Ovary (tissue), 9 donors: ENCODE measurements around the gene SHISA7. TPM values are rescaled to one million over a fixed set of nuclear protein-coding genes. Genes with fewer than 3 reads are reported as not detected.
A peak's percentile ranks its signal among the peaks of the same experiment; 100 is the strongest.
"Not testable (repeated sequence)": the region's sequence is repeated elsewhere in the genome, so short reads cannot be mapped to it uniquely, and the experiment has no call there.

Experiments
- DNase-seq, 5 donors: peaks; one replicate each; pipeline ENCODE4 v3.0.0-alpha.2; 2019 to 2020
- H3K27ac ChIP-seq, 2 donors: fragments of 200-600 bp; one replicate each; pipeline versions ENCODE4 v1.5.1 to v1.8.0; 2019 to 2022
- H3K27me3 ChIP-seq: fragments of 200-600 bp; one replicate; pipeline ENCODE4 v1.8.0; 2022
- H3K36me3 ChIP-seq: fragments of 200-600 bp; sonication (generic); one replicate; pipeline ENCODE4 v1.5.1; 2019
- H3K4me1 ChIP-seq: one replicate; pipeline ENCODE4 v1.8.1; 2013; ENCODE audit warnings: mild to moderate bottlenecking, moderate library complexity; ENCODE audit not compliant: insufficient read depth
- H3K4me3 ChIP-seq: fragments of 200-600 bp; sonication (generic); one replicate; pipeline ENCODE4 v1.5.1; 2017
- H3K9me3 ChIP-seq, 2 donors: fragments of 200-600 bp in 1 of 2; sonication (generic) in 1 of 2; one replicate each; pipeline versions ENCODE4 v1.5.1 to v1.8.1; 2013 to 2019; ENCODE audit warnings: mild to moderate bottlenecking in 1 of 2, moderate library complexity in 1 of 2
- CTCF ChIP-seq, 3 donors: fragments of 450-650 bp in 2 of 3; fragments of 200-600 bp in 1 of 3; IDR thresholded peaks; one replicate each; pipeline versions ENCODE4 v1.5.1 to v1.8.0; 2016 to 2022; ENCODE audit warnings: antibody characterized with exemption in 3 of 3, mild to moderate bottlenecking in 1 of 3
- EP300 ChIP-seq: sonication (generic); formaldehyde crosslinking; IDR thresholded peaks from one replicate; pipeline ENCODE4 v1.6.1; 2017; ENCODE audit warnings: antibody characterized with exemption
- POLR2A ChIP-seq: fragments of 450-650 bp; IDR thresholded peaks from one replicate; pipeline ENCODE4 v1.6.1; 2017; ENCODE audit warnings: antibody characterized with exemption, mild to moderate bottlenecking, moderate library complexity
- WGBS, 3 donors: extraction: QIAGEN DNeasy Blood & Tissue Kit in 1 of 3; methylation state at CpG; one replicate each; pipeline versions ENCODE4 v1.1.5 to v1.1.7; 2013 to 2017; 5-methylcytosine and 5-hydroxymethylcytosine counted together
- intact Hi-C, 4 donors: fragments of 100-400 bp; cut with DNase I; formaldehyde crosslinking; loops; one replicate each; pipeline versions ENCODE4 v1.11.0 to v1.15.1; 2022 to 2023
- polyA plus RNA-seq, 2 donors: library from polyadenylated mRNA; stranded (reverse); fragments of 200-250 nt in 1 of 2; fragments of 350-450 nt in 1 of 2; fragmentation: Illumina TruSeq in 1 of 2; extraction: RNeasy Lipid Tissue Mini Kit (QIAGEN cat#74804) in 1 of 2; gene quantifications; one replicate each; pipeline ENCODE4 v1.2.3, GENCODE V29; 2013 to 2014
- total RNA-seq, 7 donors: library from RNA; depleted of rRNA in 2 of 7; stranded (reverse); fragments of >200 nt in 2 of 7; fragmentation: NEBNext Ultra II Directional in 3 of 7; extraction: Animal tissue kit (Norgen Biotek cat#: 25700) in 3 of 7; gene quantifications; one replicate each; pipeline versions ENCODE4 v1.1.0 to v1.2.4, GENCODE V29; 2016 to 2023
- donor health status: DM: no; HTN: no; CAD: no; lungs with moderate emphysema.
- donor health status: DM: no; HTN: no; CAD: no.
- donor health status: Bipolar disorder and iron deficiency.
- donor health status: DM: yes; HTN: yes; CAD: no.
- donor health status: DM: no; HTN: no; CAD: no.
- donor health status: DM: yes; HTN: yes; CAD: no.

The SHISA7 gene
- total and polyA plus RNA-seq, 9 donors = not detected

DNA sequence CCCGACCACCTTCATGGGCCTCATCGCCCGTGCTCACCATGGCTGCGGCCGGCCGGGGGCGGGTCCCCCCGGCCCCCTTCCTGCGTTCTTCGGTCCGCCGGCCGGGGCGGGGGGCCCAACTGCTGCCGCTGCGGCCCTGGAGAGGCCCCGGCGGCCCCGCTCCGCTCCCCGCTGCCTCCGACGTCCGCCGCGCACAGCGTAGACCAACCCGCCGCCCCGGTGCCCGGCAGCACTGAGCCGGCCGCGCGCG, 35.6 kb downstream of the SHISA7 start, which contains the start of gene UBE2S:
TSS of gene UBE2S (minus strand) at position 239 of the 250 bp plus-strand sequence. CDS start at position 40, 199 bp downstream.
- H3K27me3 ChIP-seq, intact Hi-C loops, H3K9me3 ChIP-seq, H3K4me1 ChIP-seq, DNase-seq, H3K36me3 ChIP-seq: not testable (repeated sequence)
- TF ChIP-seq POLR2A = peak; percentile 87
- peak within 1 kb of the TSS; percentile 98 for H3K4me3 ChIP-seq
- 0 to 1% (median 1%) methylated on average over 34 to 36 of the region's 36 CpGs for WGBS, 3 donors
- H3K27ac ChIP-seq = peak within 1 kb of the TSS; percentile 93 to 98

- Histone ChIP-seq H3K4me1 (peaks cover 8% of the 10 kb centered on the region), H3K4me3 (peak overlapping the region; percentile 98), H3K27me3 (no peaks in the 10 kb centered on the region), H3K27ac (peak overlapping the region; percentile 93 to 98), H3K36me3 (no peaks in the 10 kb centered on the region), H3K9me3 (no peaks in the 10 kb centered on the region)
- intact Hi-C loops = no loop called here
- 3 to 11% (median 8%) methylated on average over 20 to 35 of the region's 35 CpGs for WGBS, 3 donors
- peak in 1 of 5 donors; percentile 50 for DNase-seq
- TF ChIP-seq POLR2A (no peak), CTCF (IDR thresholded peaks at IDR 0.05) (no peak), EP300 (no peak)
Measured at GRCh38 chr19:55406826-55407549, 36.1 kb downstream of the SHISA7 start.

DNA sequence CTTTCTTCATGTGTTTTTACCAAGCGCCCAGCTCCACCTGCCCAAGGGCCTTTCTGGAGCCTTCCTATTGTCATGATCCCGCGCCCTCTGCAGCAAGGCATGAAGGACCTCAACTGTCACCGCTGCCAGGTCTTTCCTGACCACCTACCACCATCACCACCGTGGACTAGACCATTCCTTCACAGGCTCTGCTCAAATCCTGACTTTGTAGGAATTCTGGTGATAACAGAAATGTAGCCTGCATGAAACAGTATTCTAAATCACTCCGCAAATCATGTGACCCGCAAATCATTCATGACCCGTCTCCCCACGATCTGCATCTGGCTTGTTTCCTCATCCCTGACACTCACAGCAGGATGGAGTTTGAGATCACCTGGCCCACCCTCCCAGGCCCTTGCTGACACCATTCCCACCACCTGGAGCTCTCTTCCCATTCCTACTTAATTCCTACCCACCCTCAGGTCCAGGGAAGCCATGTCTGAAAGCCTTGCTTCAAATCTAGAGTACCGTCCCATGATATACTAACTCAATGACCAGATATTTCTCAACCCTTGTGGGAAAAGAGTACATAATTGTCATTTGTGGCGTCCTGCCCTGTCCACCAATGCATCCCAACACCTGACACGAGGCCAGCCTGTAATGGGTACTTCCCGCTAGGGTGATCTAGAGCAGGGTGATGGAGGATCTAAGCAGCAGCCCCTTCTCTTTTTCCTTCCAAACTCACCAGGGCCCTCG, 36.8 kb downstream of the SHISA7 start:
- H3K27me3 ChIP-seq = no peaks in the 10 kb centered on the region
- H3K4me3 ChIP-seq = peak overlapping the region; percentile 98
- WGBS, 3 donors = 67 to 75% (median 75%) methylated on average over 14 of the region's 14 CpGs
- H3K4me1 ChIP-seq = peaks cover 8% of the 10 kb centered on the region
- H3K27ac ChIP-seq = no peak overlapping the region
- intact Hi-C loops = no loop called here
- no peaks in the 10 kb centered on the region for H3K9me3 ChIP-seq
- no peak for DNase-seq
- TF ChIP-seq EP300 = no peak
- TF ChIP-seq POLR2A = no peak
- TF ChIP-seq CTCF (IDR thresholded peaks at IDR 0.05) = no peak
- no peaks in the 10 kb centered on the region for H3K36me3 ChIP-seq

DNA sequence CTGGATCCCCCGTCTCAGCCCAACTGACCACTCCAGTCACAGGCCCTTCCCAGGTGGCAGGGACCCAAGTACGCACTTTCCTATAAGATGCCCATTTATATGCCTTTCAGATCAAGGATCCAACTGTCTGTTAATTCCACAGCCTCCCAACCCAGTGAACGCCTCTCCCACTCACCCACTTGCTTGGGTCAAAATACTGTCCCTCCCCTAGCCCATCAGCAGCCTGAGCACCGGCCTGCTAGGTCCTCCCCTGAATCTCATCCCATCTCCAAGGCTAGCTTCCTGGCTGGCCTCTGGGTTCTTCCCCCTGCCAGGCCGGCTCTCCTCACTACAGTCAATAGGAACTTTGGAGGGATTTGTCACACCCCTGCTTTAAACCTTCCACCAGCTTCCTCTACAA, 37.5 kb downstream of the SHISA7 start:
- Histone ChIP-seq H3K27ac (no peak overlapping the region), H3K36me3 (no peaks in the 10 kb centered on the region), H3K9me3 (no peaks in the 10 kb centered on the region), H3K27me3 (no peaks in the 10 kb centered on the region), H3K4me3 (no peak overlapping the region), H3K4me1 (peaks cover 8% of the 10 kb centered on the region)
- TF ChIP-seq EP300 (no peak), CTCF (IDR thresholded peaks at IDR 0.05) (no peak)
- intact Hi-C loops = no loop called here
- 68 to 76% (median 74%) methylated on average over 5 of the region's 5 CpGs for WGBS, 3 donors
- DNase-seq = no peak

DNA sequence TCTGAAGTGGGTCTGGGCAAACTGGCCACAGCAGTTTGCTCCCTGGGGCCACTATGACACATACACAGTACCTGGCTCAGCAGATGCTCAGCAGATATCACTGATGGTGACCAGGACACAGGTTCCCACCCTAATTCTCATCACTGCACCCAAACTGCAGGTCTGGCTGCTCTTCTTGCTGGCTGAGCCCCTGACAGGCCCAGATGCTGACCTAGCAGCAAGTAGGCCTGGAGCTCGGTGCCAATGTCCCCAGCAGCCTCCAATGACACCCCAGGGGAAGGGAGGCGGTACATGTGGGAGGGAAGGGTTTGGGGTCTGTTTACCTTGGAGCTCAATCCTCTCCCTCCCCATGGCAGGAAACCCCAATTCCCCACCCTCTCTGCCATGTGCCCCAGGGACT, 40.6 kb downstream of the SHISA7 start:
- no peak for DNase-seq

DNA sequence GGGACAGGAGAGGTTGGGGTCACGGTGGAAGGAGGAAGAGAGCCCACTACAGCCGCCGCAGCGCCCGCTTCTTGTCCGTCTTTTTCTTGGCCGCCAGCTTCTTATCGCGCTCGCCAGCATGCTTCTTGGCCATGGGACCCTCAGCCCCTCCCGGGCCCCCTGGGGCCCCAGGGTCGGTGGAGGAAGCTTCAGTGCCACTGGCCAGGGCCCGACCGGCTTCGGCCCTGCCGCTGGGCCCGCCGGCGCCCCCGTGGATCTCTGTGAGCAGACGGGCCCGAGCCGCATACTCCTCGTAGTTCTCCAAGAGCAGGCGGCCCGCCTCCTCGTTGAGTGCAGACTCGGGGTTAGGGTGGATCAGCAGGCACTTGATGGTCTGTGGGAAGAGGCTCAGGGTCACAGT, 41.7 kb downstream of the SHISA7 start:
- H3K27me3 ChIP-seq, H3K9me3 ChIP-seq, H3K4me1 ChIP-seq, H3K27ac ChIP-seq, H3K36me3 ChIP-seq, intact Hi-C loops, DNase-seq, H3K4me3 ChIP-seq: not testable (repeated sequence)
- 78 to 84% (median 81%) methylated on average over 21 to 24 of the region's 28 CpGs for WGBS, 3 donors

More for the DNA sequence above, 40.6 kb downstream of the SHISA7 start:
- no peaks in the 10 kb centered on the region for H3K36me3 ChIP-seq
- H3K27ac ChIP-seq = no peak overlapping the region
- no peaks in the 10 kb centered on the region for H3K27me3 ChIP-seq
- peaks cover 8% of the 10 kb centered on the region for H3K4me1 ChIP-seq
- H3K9me3 ChIP-seq = no peaks in the 10 kb centered on the region
- TF ChIP-seq POLR2A = no peak
- no peak for TF ChIP-seq EP300
- TF ChIP-seq CTCF (IDR thresholded peaks at IDR 0.05) = no peak
- no peak overlapping the region for H3K4me3 ChIP-seq
- 74 to 86% (median 83%) methylated on average over 2 of the region's 2 CpGs for WGBS, 3 donors
- intact Hi-C loops = no loop called here
